Panc1 (cell line): ENCODE data around the gene SNX24.

Experiments used
- POLR2AphosphoS5 ChIP-seq: IDR thresholded peaks from 2 replicates; pipeline ENCODE4 v1.6.1; 2012; ENCODE audit warnings: mild to moderate bottlenecking, low read depth, low read length, moderate library complexity
- TF ChIP-seq, protein P1 (sequence below): fragments of 450-650 bp; IDR thresholded peaks from 2 replicates; pipeline ENCODE4 v1.5.1; 2017; ENCODE audit warnings: mild to moderate bottlenecking
- TF ChIP-seq, protein P2 (sequence below), 2 experiments: IDR thresholded peaks; 2 replicates each; pipeline ENCODE4 v1.6.1; 2011 to 2012; ENCODE audit warnings: low read depth in 2 of 2, control low read depth in 1 of 2, low read length in 1 of 2, mild to moderate bottlenecking in 1 of 2, moderate library complexity in 1 of 2; ENCODE audit not compliant: insufficient read depth in 1 of 2

DNA sequence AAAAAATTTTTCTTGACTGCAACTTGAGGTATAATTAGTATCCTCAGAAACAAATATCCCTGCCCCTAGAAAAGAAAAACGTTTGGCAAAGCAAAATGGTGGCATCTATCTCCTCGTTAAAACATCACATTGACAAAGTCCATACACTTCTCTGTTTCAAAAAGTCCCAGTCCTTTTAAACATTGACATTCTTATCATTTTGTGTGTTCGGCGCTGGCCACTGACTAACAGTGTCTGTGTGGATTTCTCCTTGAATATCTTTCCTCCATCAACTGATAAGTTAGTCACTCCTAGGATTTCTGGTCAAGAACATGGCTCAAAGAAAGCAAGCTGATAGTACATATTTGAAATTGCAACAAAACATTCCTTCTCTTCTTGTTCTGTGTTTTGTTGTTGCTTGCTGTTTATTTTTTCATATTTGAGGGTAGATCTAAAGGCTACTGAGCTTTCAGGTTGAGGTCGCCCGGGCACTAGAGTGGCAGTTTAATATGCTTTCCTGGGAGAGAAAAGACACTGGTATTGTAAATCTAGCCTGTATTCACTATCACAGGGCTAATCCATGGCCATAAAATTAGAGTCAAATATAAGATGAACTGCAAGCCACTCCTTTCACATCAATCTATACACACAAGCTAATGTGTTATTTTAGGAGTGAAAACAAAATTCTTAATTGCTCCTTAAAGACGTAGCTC, 199.7 kb downstream of the SNX24 start:
- TF ChIP-seq, protein P1, sequence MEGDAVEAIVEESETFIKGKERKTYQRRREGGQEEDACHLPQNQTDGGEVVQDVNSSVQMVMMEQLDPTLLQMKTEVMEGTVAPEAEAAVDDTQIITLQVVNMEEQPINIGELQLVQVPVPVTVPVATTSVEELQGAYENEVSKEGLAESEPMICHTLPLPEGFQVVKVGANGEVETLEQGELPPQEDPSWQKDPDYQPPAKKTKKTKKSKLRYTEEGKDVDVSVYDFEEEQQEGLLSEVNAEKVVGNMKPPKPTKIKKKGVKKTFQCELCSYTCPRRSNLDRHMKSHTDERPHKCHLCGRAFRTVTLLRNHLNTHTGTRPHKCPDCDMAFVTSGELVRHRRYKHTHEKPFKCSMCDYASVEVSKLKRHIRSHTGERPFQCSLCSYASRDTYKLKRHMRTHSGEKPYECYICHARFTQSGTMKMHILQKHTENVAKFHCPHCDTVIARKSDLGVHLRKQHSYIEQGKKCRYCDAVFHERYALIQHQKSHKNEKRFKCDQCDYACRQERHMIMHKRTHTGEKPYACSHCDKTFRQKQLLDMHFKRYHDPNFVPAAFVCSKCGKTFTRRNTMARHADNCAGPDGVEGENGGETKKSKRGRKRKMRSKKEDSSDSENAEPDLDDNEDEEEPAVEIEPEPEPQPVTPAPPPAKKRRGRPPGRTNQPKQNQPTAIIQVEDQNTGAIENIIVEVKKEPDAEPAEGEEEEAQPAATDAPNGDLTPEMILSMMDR: no peak
- TF ChIP-seq, protein P2, sequence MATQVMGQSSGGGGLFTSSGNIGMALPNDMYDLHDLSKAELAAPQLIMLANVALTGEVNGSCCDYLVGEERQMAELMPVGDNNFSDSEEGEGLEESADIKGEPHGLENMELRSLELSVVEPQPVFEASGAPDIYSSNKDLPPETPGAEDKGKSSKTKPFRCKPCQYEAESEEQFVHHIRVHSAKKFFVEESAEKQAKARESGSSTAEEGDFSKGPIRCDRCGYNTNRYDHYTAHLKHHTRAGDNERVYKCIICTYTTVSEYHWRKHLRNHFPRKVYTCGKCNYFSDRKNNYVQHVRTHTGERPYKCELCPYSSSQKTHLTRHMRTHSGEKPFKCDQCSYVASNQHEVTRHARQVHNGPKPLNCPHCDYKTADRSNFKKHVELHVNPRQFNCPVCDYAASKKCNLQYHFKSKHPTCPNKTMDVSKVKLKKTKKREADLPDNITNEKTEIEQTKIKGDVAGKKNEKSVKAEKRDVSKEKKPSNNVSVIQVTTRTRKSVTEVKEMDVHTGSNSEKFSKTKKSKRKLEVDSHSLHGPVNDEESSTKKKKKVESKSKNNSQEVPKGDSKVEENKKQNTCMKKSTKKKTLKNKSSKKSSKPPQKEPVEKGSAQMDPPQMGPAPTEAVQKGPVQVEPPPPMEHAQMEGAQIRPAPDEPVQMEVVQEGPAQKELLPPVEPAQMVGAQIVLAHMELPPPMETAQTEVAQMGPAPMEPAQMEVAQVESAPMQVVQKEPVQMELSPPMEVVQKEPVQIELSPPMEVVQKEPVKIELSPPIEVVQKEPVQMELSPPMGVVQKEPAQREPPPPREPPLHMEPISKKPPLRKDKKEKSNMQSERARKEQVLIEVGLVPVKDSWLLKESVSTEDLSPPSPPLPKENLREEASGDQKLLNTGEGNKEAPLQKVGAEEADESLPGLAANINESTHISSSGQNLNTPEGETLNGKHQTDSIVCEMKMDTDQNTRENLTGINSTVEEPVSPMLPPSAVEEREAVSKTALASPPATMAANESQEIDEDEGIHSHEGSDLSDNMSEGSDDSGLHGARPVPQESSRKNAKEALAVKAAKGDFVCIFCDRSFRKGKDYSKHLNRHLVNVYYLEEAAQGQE (IDR thresholded peaks at IDR 0.05; ENCODE audit: insufficient read depth in 1 of 2, low read depth in 2 of 2, low read length in 1 of 2): no peak
- no peak for TF ChIP-seq POLR2AphosphoS5
